Measurements from ENCODE around the gene ESRP2. TPM values are rescaled to one million over a fixed set of nuclear protein-coding genes. Genes with fewer than 3 reads are reported as not detected.

Gene ESRP2
- total RNA-seq, 1 experiment from 2014 or later, result 122 TPM

GRCh38 chr16:68237243-68238028 lies 1.5 kb upstream of the ESRP2 start:
- DNase-seq (ENCODE audit: low spot score), result peak; percentile 98

GRCh38 chr16:68236826-68237242 lies 907 bp upstream of the ESRP2 start:
- peak; percentile 58 for DNase-seq (ENCODE audit: low spot score)

- DNase-seq (ENCODE audit: low spot score), result peak; percentile 96
Measured at GRCh38 chr16:68236137-68236825, 354 bp upstream of the ESRP2 start.

GRCh38 chr16:68235108-68235886 lies 630 bp downstream of the ESRP2 start:
- peak; percentile 77 for DNase-seq (ENCODE audit: low spot score)

GRCh38 chr16:68234188-68235107 lies 1.5 kb downstream of the ESRP2 start:
- DNase-seq (ENCODE audit: low spot score), result peak; percentile 99

GRCh38 chr16:68233835-68234187 lies 2.1 kb downstream of the ESRP2 start:
- no peak for DNase-seq (ENCODE audit: low spot score)

- DNase-seq (ENCODE audit: low spot score), result no peak
Measured at GRCh38 chr16:68233085-68233834, 2.7 kb downstream of the ESRP2 start.

- DNase-seq (ENCODE audit: low spot score), result no peak
Measured at GRCh38 chr16:68232335-68232734, 3.6 kb downstream of the ESRP2 start.

- no peak for DNase-seq (ENCODE audit: low spot score)
Measured at GRCh38 chr16:68231384-68232136, 4.4 kb downstream of the ESRP2 start.

- DNase-seq (ENCODE audit: low spot score), result no peak
Measured at GRCh38 chr16:68230956-68231355, 5.0 kb downstream of the ESRP2 start.

- no peak for DNase-seq (ENCODE audit: low spot score)
Measured at GRCh38 chr16:68230176-68230571, 5.8 kb downstream of the ESRP2 start.

GRCh38 chr16:68229431-68230175 lies 6.3 kb downstream of the ESRP2 start:
- DNase-seq (ENCODE audit: low spot score), result peak; percentile 79

GRCh38 chr16:68228652-68229051 lies 7.3 kb downstream of the ESRP2 start:
- no peak for DNase-seq (ENCODE audit: low spot score)

GRCh38 chr16:68227850-68228553 lies 7.9 kb downstream of the ESRP2 start:
- no peak for DNase-seq (ENCODE audit: low spot score)

GRCh38 chr16:68227183-68227793 lies 8.6 kb downstream of the ESRP2 start:
- DNase-seq (ENCODE audit: low spot score), result no peak

- no peak for DNase-seq (ENCODE audit: low spot score)
Measured at GRCh38 chr16:68226116-68226515, 9.8 kb downstream of the ESRP2 start.

- DNase-seq (ENCODE audit: low spot score), result no peak
Measured at GRCh38 chr16:68223072-68223471, 12.9 kb downstream of the ESRP2 start.
